Measurements from ENCODE around the gene USP16.

- TF ChIP-seq CTCF (IDR thresholded peaks at IDR 0.05; ENCODE audit: insufficient read depth, low read length) (no peak), REST (IDR thresholded peaks at IDR 0.05; ENCODE audit: insufficient replicate concordance, low read depth) (no peak), POLR2AphosphoS5 (IDR thresholded peaks at IDR 0.05; ENCODE audit: low read depth) (no peak)
Measured at GRCh38 chr21:29098156-29098555, 73.7 kb downstream of the USP16 start.

Measured in HL-60 (cell line).